Smooth muscle cell (in vitro differentiated cells): ENCODE results near the gene FCN3. TPM values are rescaled to one million over a fixed set of nuclear protein-coding genes. Genes with fewer than 3 reads are reported as not detected.

Source experiments
- DNase-seq: peaks from one replicate; lab custom pipeline; 2025; ENCODE audit not compliant: unreplicated experiment; lab: John Stamatoyannopoulos, UW
- H2AFZ ChIP-seq: fragments of 200-600 bp; sonication (generic); 2 replicates; pipeline ENCODE4 v1.6.0; 2016; ENCODE audit warnings: antibody characterized with exemption, low read depth, mild to moderate bottlenecking
- H3F3A ChIP-seq: fragments of 200-600 bp; sonication (generic); 2 replicates; pipeline ENCODE4 v1.6.0; 2017; ENCODE audit warnings: antibody characterized with exemption, low read depth
- H3K27ac ChIP-seq: fragments of 200-600 bp; sonication (generic); 2 replicates; pipeline ENCODE4 v1.5.1; 2016; ENCODE audit warnings: low read depth, mild to moderate bottlenecking
- H3K27me3 ChIP-seq: fragments of 200-600 bp; sonication (generic); 2 replicates; pipeline ENCODE4 v1.6.1; 2016; ENCODE audit warnings: low read depth, mild to moderate bottlenecking
- H3K36me3 ChIP-seq: fragments of 200-600 bp; sonication (generic); 2 replicates; pipeline ENCODE4 v1.5.1; 2016; ENCODE audit warnings: low read depth
- H3K4me1 ChIP-seq: fragments of 200-600 bp; sonication (generic); 2 replicates; pipeline ENCODE4 v1.5.1; 2016; ENCODE audit warnings: low read depth
- H3K4me2 ChIP-seq: fragments of 200-600 bp; sonication (generic); 2 replicates; pipeline ENCODE4 v1.6.0; 2016; ENCODE audit warnings: mild to moderate bottlenecking
- H3K4me3 ChIP-seq: fragments of 200-600 bp; sonication (generic); 2 replicates; pipeline ENCODE4 v1.5.1; 2016; ENCODE audit warnings: mild to moderate bottlenecking
- H3K79me2 ChIP-seq: fragments of 200-600 bp; sonication (generic); 2 replicates; pipeline ENCODE4 v1.6.0; 2016; ENCODE audit warnings: low read depth, mild to moderate bottlenecking
- H3K9ac ChIP-seq: fragments of 200-600 bp; sonication (generic); 2 replicates; pipeline ENCODE4 v1.6.0; 2016; ENCODE audit warnings: low read depth
- H3K9me3 ChIP-seq: fragments of 200-600 bp; sonication (generic); replicated peaks from 2 replicates; pipeline ENCODE4 v1.5.1; 2016; ENCODE audit warnings: low read depth
- H4K20me1 ChIP-seq: fragments of 200-600 bp; sonication (generic); 2 replicates; pipeline ENCODE4 v1.6.0; 2016; ENCODE audit warnings: low read depth
- WGBS: methylation state at CpG from one replicate; pipeline ENCODE4 v1.1.7; 2016; ENCODE audit warnings: low lambda C conversion rate; 5-methylcytosine and 5-hydroxymethylcytosine counted together
- polyA plus RNA-seq: library from polyadenylated mRNA; unstranded; fragments of >200 nt; fragmentation: Nextera tagmentation; extraction: Ambion mirVana; gene quantifications from 2 replicates; pipeline ENCODE4 v1.2.1, GENCODE V29; 2016
- total RNA-seq: library from RNA; depleted of rRNA; stranded (reverse); fragments of >200 nt; gene quantifications from 2 replicates; pipeline ENCODE4 v1.2.3, GENCODE V29; 2014
- TF ChIP-seq, protein P1 (sequence below): fragments of 200-600 bp; sonication (generic); IDR thresholded peaks from 2 replicates; pipeline ENCODE4 v1.5.1; 2017; ENCODE audit warnings: borderline replicate concordance, mild to moderate bottlenecking, antibody characterized with exemption; ENCODE audit not compliant: insufficient read depth, poor library complexity, severe bottlenecking

FCN3 gene
- total and polyA plus RNA-seq, 2 experiments from 2014 or later = not detected

DNA sequence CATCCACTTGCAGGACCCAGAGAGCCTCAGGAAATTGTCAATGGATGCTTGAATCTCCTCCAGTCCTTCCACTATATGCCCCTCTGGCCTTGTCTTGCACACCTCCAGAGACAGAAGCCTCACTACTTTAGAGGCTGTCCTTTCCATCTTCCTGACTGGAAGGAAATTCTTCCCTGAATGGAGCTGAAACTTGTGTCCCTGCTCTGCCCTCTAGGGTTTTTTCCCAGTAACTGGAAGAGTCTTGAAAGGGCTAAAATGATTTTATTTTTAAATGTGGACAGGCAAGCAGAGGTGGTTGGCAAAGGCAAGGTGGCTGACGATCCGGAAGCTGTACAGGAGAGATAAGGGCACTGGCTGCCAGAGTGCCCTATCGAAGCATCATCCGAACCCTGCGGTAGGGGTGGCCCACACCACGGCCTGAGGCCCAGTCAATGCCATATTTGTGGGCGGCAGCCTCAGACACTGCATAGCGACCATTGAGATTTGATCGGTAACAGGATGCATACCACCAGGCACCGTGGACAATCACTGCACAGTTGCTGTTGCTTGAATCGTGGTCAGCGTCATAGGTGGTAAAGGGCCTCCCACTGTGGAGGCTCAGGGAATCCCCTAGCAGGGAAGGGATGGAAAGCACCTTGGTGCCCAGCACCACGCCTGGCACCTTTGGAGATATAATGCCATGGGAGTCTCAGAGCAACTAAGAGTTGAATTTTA, 5.6 kb downstream of the FCN3 start:
- TF ChIP-seq, protein P1, sequence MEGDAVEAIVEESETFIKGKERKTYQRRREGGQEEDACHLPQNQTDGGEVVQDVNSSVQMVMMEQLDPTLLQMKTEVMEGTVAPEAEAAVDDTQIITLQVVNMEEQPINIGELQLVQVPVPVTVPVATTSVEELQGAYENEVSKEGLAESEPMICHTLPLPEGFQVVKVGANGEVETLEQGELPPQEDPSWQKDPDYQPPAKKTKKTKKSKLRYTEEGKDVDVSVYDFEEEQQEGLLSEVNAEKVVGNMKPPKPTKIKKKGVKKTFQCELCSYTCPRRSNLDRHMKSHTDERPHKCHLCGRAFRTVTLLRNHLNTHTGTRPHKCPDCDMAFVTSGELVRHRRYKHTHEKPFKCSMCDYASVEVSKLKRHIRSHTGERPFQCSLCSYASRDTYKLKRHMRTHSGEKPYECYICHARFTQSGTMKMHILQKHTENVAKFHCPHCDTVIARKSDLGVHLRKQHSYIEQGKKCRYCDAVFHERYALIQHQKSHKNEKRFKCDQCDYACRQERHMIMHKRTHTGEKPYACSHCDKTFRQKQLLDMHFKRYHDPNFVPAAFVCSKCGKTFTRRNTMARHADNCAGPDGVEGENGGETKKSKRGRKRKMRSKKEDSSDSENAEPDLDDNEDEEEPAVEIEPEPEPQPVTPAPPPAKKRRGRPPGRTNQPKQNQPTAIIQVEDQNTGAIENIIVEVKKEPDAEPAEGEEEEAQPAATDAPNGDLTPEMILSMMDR = peak; percentile 26
- Histone ChIP-seq H3K27ac (no peak overlapping the region), H4K20me1 (peaks cover 5% of the 10 kb centered on the region), H3F3A (peaks cover 7% of the 10 kb centered on the region), H3K4me2 (no peak overlapping the region), H3K4me1 (peaks cover 15% of the 10 kb centered on the region), H3K9ac (no peak overlapping the region), H2AFZ (no peak overlapping the region), H3K36me3 (no peaks in the 10 kb centered on the region), H3K4me3 (no peak overlapping the region), H3K27me3 (no peaks in the 10 kb centered on the region), H3K9me3 (no peaks in the 10 kb centered on the region), H3K79me2 (peaks cover 5% of the 10 kb centered on the region)
- WGBS = 87% methylated on average over 13 of the region's 13 CpGs
- DNase-seq = no peak

DNA sequence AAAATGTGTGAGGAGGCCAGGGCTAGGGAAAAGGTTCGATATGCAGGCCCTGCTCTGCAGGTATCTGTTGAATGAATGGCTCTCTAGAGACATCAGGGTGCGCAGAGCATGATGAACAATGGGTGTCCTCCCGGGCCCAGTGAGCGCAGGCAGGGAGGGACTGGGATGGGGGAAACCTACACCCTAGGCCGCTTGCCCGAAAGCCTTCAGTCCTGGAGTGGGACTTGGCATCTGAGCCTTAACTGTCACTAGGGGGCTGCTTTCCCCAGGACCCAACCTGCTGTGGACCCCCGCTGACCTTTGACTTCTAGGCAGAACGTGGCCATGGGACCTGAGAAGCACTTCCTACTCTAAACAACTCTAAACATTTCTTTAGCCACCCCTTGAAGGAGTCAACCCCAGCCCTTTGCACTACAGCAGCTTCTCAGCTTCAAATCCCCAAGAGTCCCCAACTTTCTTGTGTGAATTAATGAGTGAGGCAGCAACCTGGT, 7.4 kb downstream of the FCN3 start:
- no peaks in the 10 kb centered on the region for H3K27me3 ChIP-seq
- TF ChIP-seq, protein P1 = no peak
- peaks cover 7% of the 10 kb centered on the region for H3F3A ChIP-seq
- 44% methylated on average over 8 of the region's 8 CpGs for WGBS
- no peaks in the 10 kb centered on the region for H3K36me3 ChIP-seq
- H3K27ac ChIP-seq = peak overlapping the region; percentile 75
- H3K4me3 ChIP-seq = peak overlapping the region; percentile 63
- H3K79me2 ChIP-seq = peaks cover 5% of the 10 kb centered on the region
- no peaks in the 10 kb centered on the region for H3K9me3 ChIP-seq
- no peak for DNase-seq
- H3K9ac ChIP-seq = no peak overlapping the region
- peaks cover 5% of the 10 kb centered on the region for H4K20me1 ChIP-seq
- H2AFZ ChIP-seq = peak overlapping the region; percentile 96
- peaks cover 15% of the 10 kb centered on the region for H3K4me1 ChIP-seq
- peak overlapping the region; percentile 88 for H3K4me2 ChIP-seq

GRCh38 chr1:27366411-27367159, 8.0 kb downstream of the FCN3 start, which contains the start of gene MAP3K6:
MAP3K6 (minus strand) TSS chr1:27366961; CDS start chr1:27366597, 364 bp downstream.
- Histone ChIP-seq H3K79me2 (peaks cover 5% of the 10 kb centered on the region), H3K27me3 (no peaks in the 10 kb centered on the region), H3K27ac (peak within 1 kb of the TSS; percentile 77), H3K4me3 (peak within 1 kb of the TSS; percentile 63), H2AFZ (peak within 1 kb of the TSS; percentile 96), H3K9me3 (no peaks in the 10 kb centered on the region), H3K4me2 (peak within 1 kb of the TSS; percentile 88), H3K4me1 (peaks cover 15% of the 10 kb centered on the region), H3K9ac (peak within 1 kb of the TSS; percentile 80), H4K20me1 (peaks cover 5% of the 10 kb centered on the region), H3K36me3 (no peaks in the 10 kb centered on the region), H3F3A (peaks cover 7% of the 10 kb centered on the region)
- TF ChIP-seq, protein P1 = peak; percentile 30
- 0% methylated on average over 42 of the region's 67 CpGs for WGBS
- peak; percentile 70 for DNase-seq
